Neutrophil (primary cell): ENCODE data around the gene BSDC1.

ENCODE experiments used
- H3K27ac ChIP-seq: fragments of 200-600 bp; sonication (generic); 2 replicates; pipeline ENCODE4 v1.5.1; 2016; ENCODE audit warnings: mild to moderate bottlenecking, moderate library complexity
- H3K27me3 ChIP-seq: fragments of 200-600 bp; sonication (generic); 2 replicates; pipeline ENCODE4 v1.6.0; 2016; ENCODE audit warnings: mild to moderate bottlenecking
- H3K36me3 ChIP-seq: fragments of 200-600 bp; sonication (generic); 2 replicates; pipeline ENCODE4 v1.5.1; 2017
- H3K4me1 ChIP-seq, 2 experiments: fragments of 200-600 bp in 1 of 2; sonication (generic) in 1 of 2; 1 replicate in 1 of 2; 2 replicates in 1 of 2; pipeline versions ENCODE4 v1.5.1 to v1.6.1; 2013 to 2016; ENCODE audit warnings: low read depth in 1 of 2, low read length in 1 of 2, mild to moderate bottlenecking in 1 of 2, moderate library complexity in 1 of 2; ENCODE audit not compliant: control insufficient read depth in 1 of 2, insufficient read depth in 1 of 2
- H3K4me3 ChIP-seq, 2 experiments: fragments of 200-600 bp in 1 of 2; sonication (generic) in 1 of 2; 1 replicate in 1 of 2; 2 replicates in 1 of 2; pipeline ENCODE4 v1.5.1; 2013 to 2016; ENCODE audit warnings: low read depth in 1 of 2, low read length in 1 of 2, mild to moderate bottlenecking in 1 of 2, moderate library complexity in 1 of 2
- H3K9me3 ChIP-seq: fragments of 200-600 bp; sonication (generic); 2 replicates; pipeline ENCODE4 v1.5.1; 2016
- TF ChIP-seq, protein P1 (sequence below): fragments of 200-600 bp; sonication (generic); IDR thresholded peaks from 2 replicates; pipeline ENCODE4 v1.5.1; 2016; ENCODE audit warnings: antibody characterized with exemption

BSDC1 gene

DNA sequence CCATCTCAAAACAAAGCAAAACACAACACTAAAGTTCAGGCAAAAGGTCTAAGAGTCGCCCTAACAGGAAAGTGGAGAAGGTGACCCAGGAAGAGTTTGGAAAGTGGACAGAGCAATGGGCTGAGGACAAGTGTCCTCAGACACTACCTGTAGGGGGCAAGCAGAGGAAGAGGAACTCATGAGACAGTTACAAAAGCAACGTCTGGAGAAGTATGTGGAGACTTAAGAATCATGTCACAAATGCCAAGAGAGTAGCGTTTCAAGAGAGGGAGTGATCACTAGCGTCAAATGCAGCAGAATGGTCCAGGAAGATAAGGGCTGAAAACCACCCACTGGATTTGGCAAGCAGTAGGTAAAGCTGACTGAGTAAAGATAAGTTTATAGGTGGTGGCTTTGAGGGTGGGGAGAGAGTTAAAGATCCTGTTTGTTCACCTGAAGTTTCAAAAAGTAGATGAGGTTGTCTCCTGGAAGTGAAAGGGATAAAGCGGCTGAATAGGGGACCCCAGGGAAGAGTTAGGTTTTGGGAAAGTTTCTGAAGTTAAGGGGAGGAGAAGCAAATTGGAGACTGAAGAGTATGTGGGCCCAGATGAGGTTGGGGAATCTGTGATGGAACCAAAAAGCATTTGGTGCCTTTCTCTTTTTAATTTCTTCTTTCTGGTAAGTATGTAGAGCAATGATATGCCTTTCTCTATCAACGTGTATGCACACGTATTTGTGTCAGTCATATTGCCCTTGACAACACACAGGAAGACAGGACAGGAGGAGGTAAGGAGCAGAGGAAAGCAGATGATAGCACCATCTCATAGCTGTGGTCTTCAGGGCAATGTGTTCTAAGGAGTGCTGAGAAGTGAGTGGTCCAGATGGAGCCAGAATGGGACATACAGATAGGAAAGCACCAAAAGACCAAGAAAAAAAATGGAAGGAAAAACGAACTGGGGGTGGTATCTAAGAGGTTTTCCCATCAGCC lies 3.1 kb downstream of the BSDC1 start:
- Histone ChIP-seq H3K27ac (peak overlapping the region; percentile 88), H3K9me3 (no peaks in the 10 kb centered on the region), H3K4me3 (no peak overlapping the region), H3K27me3 (no peaks in the 10 kb centered on the region), H3K36me3 (peaks cover 33% of the 10 kb centered on the region), H3K4me1 (peaks cover 51 to 52% of the 10 kb centered on the region in 2 experiments)
- TF ChIP-seq, protein P1, sequence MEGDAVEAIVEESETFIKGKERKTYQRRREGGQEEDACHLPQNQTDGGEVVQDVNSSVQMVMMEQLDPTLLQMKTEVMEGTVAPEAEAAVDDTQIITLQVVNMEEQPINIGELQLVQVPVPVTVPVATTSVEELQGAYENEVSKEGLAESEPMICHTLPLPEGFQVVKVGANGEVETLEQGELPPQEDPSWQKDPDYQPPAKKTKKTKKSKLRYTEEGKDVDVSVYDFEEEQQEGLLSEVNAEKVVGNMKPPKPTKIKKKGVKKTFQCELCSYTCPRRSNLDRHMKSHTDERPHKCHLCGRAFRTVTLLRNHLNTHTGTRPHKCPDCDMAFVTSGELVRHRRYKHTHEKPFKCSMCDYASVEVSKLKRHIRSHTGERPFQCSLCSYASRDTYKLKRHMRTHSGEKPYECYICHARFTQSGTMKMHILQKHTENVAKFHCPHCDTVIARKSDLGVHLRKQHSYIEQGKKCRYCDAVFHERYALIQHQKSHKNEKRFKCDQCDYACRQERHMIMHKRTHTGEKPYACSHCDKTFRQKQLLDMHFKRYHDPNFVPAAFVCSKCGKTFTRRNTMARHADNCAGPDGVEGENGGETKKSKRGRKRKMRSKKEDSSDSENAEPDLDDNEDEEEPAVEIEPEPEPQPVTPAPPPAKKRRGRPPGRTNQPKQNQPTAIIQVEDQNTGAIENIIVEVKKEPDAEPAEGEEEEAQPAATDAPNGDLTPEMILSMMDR: no peak

DNA sequence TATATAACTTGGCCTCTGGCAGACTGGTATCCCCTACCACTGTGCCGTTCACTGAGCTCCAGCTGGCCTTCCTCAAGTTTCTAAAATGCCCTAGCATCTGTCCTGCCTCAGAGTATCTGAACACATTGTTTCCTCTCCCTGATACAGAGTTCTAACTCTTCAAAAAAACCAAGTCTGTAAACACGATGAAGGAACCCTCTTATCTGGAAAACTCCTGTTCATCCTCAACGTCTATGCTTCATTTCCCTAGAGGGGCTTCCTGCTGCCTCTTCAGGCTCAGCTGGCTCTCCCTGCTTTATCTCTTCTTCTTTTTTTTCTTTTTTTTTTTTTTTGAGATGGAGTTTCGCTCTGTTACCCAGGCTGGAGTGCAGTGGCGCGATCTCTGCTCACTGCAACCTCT lies 5.6 kb downstream of the BSDC1 start:
- TF ChIP-seq, protein P1: no peak
- Histone ChIP-seq H3K36me3 (peaks cover 58% of the 10 kb centered on the region), H3K9me3 (no peaks in the 10 kb centered on the region), H3K4me1 (peaks cover 38 to 41% of the 10 kb centered on the region in 2 experiments), H3K27me3 (no peaks in the 10 kb centered on the region), H3K4me3 (no peak overlapping the region), H3K27ac (no peak overlapping the region)

DNA sequence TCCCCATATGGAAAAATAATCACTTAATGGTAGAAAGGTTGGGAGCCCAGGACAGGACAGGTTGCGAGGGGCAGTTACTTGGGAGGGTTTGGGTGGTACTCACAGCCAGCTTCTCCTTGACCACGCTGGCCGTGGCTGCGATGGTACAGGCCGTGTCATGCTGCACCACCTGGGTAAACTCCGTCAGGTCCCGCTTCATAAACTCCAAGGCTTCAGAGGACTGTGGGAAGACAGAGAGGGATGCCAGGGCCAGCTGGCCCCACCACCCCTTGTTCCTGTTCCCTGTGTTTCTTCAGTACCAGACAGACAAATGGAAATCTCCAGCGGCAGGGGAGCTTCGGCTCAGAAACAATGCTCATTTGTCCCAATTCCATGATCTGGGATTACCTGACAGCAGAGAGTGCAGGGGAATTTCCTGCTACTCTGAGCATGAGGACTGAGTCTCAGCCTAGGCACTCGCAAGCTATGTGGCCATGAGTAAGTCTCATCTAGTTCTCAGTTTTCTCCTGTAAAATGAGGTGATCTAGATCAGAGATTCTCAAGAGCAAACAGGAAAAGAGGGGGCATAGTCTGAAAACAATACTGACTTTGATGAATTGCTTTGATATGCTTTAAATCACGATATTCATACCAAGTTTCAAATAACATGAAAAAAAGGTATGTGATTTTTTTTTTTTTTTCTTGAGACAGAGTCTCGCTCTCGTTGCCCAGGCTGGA lies 7.4 kb downstream of the BSDC1 start:
- TF ChIP-seq, protein P1: no peak
- H3K27me3 ChIP-seq: no peaks in the 10 kb centered on the region
- H3K4me1 ChIP-seq: peaks cover 20 to 23% of the 10 kb centered on the region in 2 experiments
- peaks cover 76% of the 10 kb centered on the region for H3K36me3 ChIP-seq
- no peak overlapping the region for H3K27ac ChIP-seq
- no peaks in the 10 kb centered on the region for H3K9me3 ChIP-seq
- no peak overlapping the region for H3K4me3 ChIP-seq

DNA sequence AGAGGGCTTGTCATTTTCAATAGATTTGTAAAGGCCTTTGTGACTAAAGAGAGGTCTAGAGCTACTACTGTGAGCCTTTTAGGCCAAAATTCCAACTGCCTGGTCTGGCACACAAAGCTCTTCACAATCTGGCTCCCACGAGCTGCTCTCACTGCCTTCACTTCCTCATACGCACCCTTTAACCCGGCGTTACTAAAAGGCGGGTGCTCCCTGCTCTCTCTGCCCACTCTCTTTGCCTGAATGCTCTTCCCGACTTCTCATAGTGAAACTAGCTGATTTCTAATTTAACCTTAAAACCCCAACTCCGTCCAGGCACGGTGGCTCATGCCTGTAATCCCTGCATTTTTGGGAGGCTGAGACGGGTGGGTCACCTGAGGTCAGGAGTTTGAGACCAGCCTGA lies 14.2 kb downstream of the BSDC1 start:
- TF ChIP-seq, protein P1: no peak
- no peaks in the 10 kb centered on the region for H3K27me3 ChIP-seq
- no peaks in the 10 kb centered on the region for H3K9me3 ChIP-seq
- H3K4me3 ChIP-seq: no peak overlapping the region
- H3K27ac ChIP-seq: no peak overlapping the region
- H3K36me3 ChIP-seq: peaks cover 100% of the 10 kb centered on the region
- no peaks in the 10 kb centered on the region for H3K4me1 ChIP-seq

DNA sequence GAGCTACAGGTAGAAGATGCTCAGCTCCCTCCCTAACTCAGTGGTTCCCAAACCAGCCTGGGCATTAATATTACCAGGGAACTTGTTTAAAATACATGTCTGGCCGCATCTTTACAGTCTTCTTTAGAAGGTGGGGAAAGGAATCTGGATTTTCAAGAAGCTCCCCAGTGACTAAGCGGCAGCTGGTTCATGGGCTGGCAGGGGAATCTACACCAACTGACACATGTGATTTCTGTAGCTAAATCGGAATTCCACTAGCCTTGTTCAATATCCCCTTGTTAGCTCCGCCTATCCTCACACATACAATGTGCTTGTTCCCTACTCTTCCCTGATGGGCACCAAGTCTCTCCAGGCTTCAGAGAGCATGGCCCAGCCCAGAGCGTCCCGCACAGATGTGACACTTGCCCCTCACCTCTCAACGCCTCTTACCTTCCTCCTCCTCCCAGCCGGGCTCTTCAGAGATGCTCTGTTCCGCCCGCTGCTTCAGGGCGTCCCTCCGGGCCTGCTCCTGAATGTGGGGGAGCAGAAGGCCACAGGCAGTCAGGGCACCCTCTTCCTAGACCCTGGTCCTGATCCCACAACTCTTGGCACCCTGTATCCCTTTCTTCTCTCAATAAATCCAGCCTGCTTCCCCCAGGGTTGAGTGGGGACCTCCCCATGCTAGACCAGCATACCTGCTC lies 16.6 kb downstream of the BSDC1 start:
- TF ChIP-seq, protein P1: no peak
- Histone ChIP-seq H3K27me3 (no peaks in the 10 kb centered on the region), H3K36me3 (peaks cover 100% of the 10 kb centered on the region), H3K27ac (no peak overlapping the region), H3K4me1 (no peaks in the 10 kb centered on the region), H3K4me3 (no peak overlapping the region), H3K9me3 (no peaks in the 10 kb centered on the region)
